Left kidney (tissue), 2 donors: ENCODE results near the gene SBK1. TPM values are rescaled to one million over a fixed set of nuclear protein-coding genes. Genes with fewer than 3 reads are reported as not detected.
"Not testable (repeated sequence)": the region's sequence is repeated elsewhere in the genome, so short reads cannot be mapped to it uniquely, and the experiment has no call there.

Experiments
- DNase-seq: peaks from one replicate; pipeline ENCODE4 v3.0.0-alpha.2; 2013
- polyA plus RNA-seq: library from polyadenylated mRNA; unstranded; fragments of 120-200 nt; gene quantifications from one replicate; pipeline ENCODE4 v1.2.1, GENCODE V29; 2013; ENCODE audit not compliant: insufficient read length

The SBK1 gene
- polyA plus RNA-seq, 1 donor, result 16.9 TPM

GRCh38 chr16:28332632-28333031, 40.3 kb downstream of the SBK1 start:
- not testable (repeated sequence) for DNase-seq

GRCh38 chr16:28335678-28336077, 43.4 kb downstream of the SBK1 start:
- not testable (repeated sequence) for DNase-seq

GRCh38 chr16:28336940-28337710, 44.8 kb downstream of the SBK1 start:
- DNase-seq, result not testable (repeated sequence)

GRCh38 chr16:28338230-28338629, 45.9 kb downstream of the SBK1 start:
- not testable (repeated sequence) for DNase-seq

DNA sequence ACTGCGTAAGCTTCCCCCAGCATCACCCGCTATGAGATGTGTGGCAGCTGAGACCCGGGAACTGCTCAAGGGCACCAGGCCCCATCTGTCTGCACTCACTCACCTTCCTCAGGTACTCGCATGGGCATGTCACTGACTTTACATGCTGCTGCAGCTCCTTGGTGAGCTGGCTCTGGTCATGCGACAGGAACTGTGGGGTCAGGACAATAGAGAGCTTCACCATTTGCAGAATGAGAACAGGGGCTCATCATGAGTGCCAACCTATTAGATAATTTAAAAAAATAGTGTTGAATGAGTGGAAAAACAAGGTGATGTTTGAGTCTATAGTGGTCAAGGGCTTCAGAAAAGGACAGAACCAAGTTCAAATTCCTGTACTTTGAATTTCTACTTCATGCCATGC, 70.3 kb downstream of the SBK1 start:
- DNase-seq, result not testable (repeated sequence)

DNA sequence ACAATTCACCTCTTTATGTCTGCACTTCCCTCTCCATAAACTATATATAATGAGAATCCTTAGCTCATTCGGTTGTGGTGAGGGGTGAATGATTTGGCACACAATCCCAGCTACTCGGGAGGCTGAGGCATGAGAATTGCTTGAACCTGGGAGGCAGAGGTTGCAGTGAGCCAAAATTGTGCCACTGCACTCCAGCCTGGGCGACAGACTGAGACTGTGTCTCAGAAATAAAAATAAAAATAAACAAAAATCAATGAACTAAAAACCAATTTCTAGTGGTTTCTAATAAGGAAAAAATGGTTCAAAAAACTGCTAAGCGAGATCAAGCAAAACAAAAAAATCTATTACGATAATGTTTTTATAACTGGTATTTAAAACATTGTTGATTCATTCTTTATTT, 71.1 kb downstream of the SBK1 start, which contains the start of gene NPIPB6:
NPIPB6 (minus strand) TSS at position 101 of the 400 bp plus-strand sequence. CDS start 686 bp downstream, outside the sequence.
- not testable (repeated sequence) for DNase-seq

DNA sequence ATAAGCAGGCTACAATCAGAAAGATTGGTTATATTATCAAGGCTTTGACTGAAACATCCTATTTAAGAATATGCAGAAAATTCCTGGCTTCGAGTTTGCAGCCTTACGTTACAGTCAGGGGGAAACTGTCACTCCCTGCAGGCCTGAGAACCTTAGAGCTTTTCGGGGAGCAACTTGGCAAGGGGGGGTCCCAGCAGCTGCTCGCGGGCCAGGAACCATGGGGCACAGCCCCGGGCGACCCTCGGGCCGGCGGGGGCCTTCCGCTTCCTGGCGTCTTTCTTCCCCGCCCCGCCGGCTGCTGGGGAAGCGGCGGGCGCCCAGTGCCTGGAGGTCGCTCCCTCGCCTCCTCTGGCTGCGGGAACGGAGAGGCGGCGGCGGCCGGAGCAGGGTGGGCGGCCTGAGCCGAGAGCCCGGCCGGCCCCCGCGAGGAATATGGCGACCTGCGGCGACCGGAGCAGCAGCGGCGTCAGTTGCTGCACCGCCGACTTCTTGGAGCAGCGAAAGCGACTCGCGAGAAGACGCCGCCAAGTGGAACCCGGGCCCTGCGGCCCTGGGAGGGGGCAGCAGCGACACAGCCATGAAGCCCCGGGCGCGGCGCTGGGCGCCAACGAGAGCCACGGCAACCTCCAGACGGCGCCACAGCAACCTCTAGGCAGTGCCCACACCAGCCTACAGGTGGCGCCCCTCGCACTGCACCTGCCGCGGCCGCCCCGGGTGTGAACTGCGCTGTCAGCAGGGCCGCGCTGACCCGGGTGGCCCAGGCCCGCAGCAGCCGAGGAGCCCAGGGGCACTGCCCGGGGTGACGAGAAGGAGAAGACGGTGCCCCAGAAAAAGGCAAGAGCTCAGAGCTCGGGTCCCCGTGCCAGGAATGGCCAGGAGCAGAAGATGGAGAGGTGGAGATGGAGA, 72.2 kb downstream of the SBK1 start:
- DNase-seq, result not testable (repeated sequence)

GRCh38 chr16:28367926-28368325, 75.6 kb downstream of the SBK1 start:
- not testable (repeated sequence) for DNase-seq

Other genes with a start within 250 kb of the SBK1 start
- gene GSG1L, start 228.8 kb upstream of the SBK1 start, polyA plus RNA-seq, result 0.20 TPM
- gene XPO6, start 80.6 kb upstream of the SBK1 start, polyA plus RNA-seq, result 83.1 TPM
- gene NPIPB6, start 71.0 kb downstream of the SBK1 start, polyA plus RNA-seq, result 3.8 TPM
- gene EIF3CL, start 111.3 kb downstream of the SBK1 start, polyA plus RNA-seq, result 98.7 TPM
- gene NPIPB7, start 179.8 kb downstream of the SBK1 start, polyA plus RNA-seq, result 0.76 TPM
- gene CLN3, start 199.5 kb downstream of the SBK1 start, polyA plus RNA-seq, result 32.5 TPM
- gene APOBR, start 202.1 kb downstream of the SBK1 start, polyA plus RNA-seq, result 0.50 TPM
- not detected for gene IL27, start 214.3 kb downstream of the SBK1 start, polyA plus RNA-seq
- gene NUPR1, start 246.4 kb downstream of the SBK1 start, polyA plus RNA-seq, result 5.8 TPM